HL-60 (cell line): ENCODE measurements around the gene GLTP.

Experiments
- DNase-seq, 2 experiments: peaks; one replicate each; pipeline ENCODE4 v3.0.0-alpha.2; 2010 to 2020; ENCODE audit warnings: low read depth in 1 of 2, low spot score in 1 of 2
- H3K27ac ChIP-seq: fragments of 250-450 bp; sonication (Bioruptor Pico); replicated peaks from 2 replicates; pipeline ENCODE4 v1.5.1; 2020; ENCODE audit warnings: mild to moderate bottlenecking, moderate library complexity
- H3K27me3 ChIP-seq: fragments of 250-450 bp; sonication (Bioruptor Pico); 2 replicates; pipeline ENCODE4 v1.5.1; 2021; ENCODE audit warnings: mild to moderate bottlenecking, moderate library complexity; ENCODE audit not compliant: insufficient read depth, poor library complexity, severe bottlenecking
- H3K4me3 ChIP-seq: replicated peaks from 2 replicates; pipeline ENCODE4 v1.5.1; 2011; ENCODE audit warnings: mild to moderate bottlenecking, control low read depth, low read length; ENCODE audit not compliant: insufficient read depth
- CTCF ChIP-seq: IDR thresholded peaks from one replicate; pipeline ENCODE4 v1.5.1; 2011; ENCODE audit warnings: low read length, control low read depth, inconsistent platforms; ENCODE audit not compliant: insufficient read depth
- GABPA ChIP-seq: IDR thresholded peaks from 2 replicates; pipeline ENCODE4 v1.6.1; 2012; ENCODE audit warnings: low read depth
- POLR2AphosphoS5 ChIP-seq: IDR thresholded peaks from 2 replicates; pipeline ENCODE4 v1.6.1; 2012; ENCODE audit warnings: low read depth
- REST ChIP-seq: IDR thresholded peaks from 2 replicates; pipeline ENCODE4 v1.6.1; 2012; ENCODE audit warnings: low read depth; ENCODE audit not compliant: insufficient replicate concordance
- SPI1 ChIP-seq: IDR thresholded peaks from 2 replicates; pipeline ENCODE4 v1.6.1; 2012; ENCODE audit warnings: low read depth, mild to moderate bottlenecking, borderline replicate concordance

Gene GLTP

GRCh38 chr12:109910254-109910968 lies 30.1 kb upstream of the GLTP start:
- Histone ChIP-seq H3K27me3 (no peaks in the 10 kb centered on the region), H3K4me3 (no peak overlapping the region), H3K27ac (no peak overlapping the region)
- no peak for DNase-seq
- TF ChIP-seq GABPA (no peak), POLR2AphosphoS5 (no peak), REST (no peak), SPI1 (no peak), CTCF (no peak)

GRCh38 chr12:109905301-109905700 lies 25.0 kb upstream of the GLTP start:
- H3K27me3 ChIP-seq, result no peaks in the 10 kb centered on the region
- DNase-seq, result no peak
- H3K27ac ChIP-seq, result no peak overlapping the region
- H3K4me3 ChIP-seq, result no peak overlapping the region
- TF ChIP-seq GABPA (no peak), SPI1 (no peak), CTCF (no peak), POLR2AphosphoS5 (no peak), REST (no peak)

GRCh38 chr12:109902891-109903418 lies 22.6 kb upstream of the GLTP start:
- Histone ChIP-seq H3K27me3 (no peaks in the 10 kb centered on the region), H3K4me3 (no peak overlapping the region), H3K27ac (no peak overlapping the region)
- TF ChIP-seq REST, result no peak
- no peak for TF ChIP-seq POLR2AphosphoS5
- TF ChIP-seq SPI1, result no peak
- no peak for TF ChIP-seq GABPA
- no peak for TF ChIP-seq CTCF
- DNase-seq, result no peak
